ENCODE results near the gene TXNL4A.
"Not testable (repeated sequence)": the region's sequence is repeated elsewhere in the genome, so short reads cannot be mapped to it uniquely, and the experiment has no call there.

The TXNL4A gene

GRCh38 chr18:79988451-79989194, at the start of gene TXNL4A:
TXNL4A (minus strand) TSS chr18:79988563; CDS start chr18:79988392, 171 bp downstream.
- DNase-seq, result peak; percentile 90

- DNase-seq, result no peak
Observed at GRCh38 chr18:80037300-80037699, 48.9 kb upstream of the TXNL4A start.

- DNase-seq, result no peak
Observed at GRCh38 chr18:80035997-80036396, 47.6 kb upstream of the TXNL4A start.

GRCh38 chr18:80034852-80035406, 46.6 kb upstream of the TXNL4A start:
- DNase-seq, result no peak

DNA sequence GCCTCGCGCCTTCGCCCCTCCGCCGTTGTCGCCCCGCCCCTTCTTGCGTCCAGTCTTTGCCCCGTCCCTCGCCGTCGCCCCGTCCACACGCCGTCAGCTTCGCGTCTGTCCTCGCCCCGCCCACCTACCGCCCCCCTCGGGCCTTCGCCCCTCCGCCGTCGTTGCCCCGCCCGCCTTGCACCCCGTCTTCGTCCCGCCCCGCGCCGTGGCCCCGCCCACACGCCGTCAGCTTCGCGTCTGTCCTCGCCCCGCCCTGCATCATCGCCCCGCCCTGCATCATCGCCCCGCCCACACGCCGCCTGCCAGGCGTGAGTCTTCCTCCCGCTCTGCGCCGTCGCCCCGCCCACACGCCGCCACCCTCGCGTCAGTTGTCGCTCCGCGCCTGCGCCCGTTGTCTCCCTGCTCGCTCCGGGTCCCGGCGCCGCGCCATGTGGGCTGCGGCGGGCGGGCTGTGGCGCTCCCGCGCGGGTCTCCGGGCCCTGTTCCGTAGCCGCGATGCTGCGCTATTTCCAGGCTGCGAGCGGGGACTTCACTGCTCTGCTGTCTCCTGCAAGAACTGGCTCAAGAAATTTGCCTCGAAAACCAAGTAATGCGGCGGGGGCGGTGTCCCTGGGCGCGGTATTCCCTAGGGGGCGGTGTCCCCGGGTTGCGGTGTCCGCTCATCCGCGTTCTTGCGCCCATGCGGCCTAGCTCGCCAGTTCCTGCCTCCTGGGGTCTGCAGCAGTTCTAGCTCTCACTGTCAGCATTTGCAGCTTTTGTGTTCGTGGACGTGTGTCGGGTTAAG, 45.9 kb upstream of the TXNL4A start, which contains the start of gene RBFA:
TSS of gene RBFA (plus strand) at position 367 of the 784 bp plus-strand sequence. CDS start at position 429, 62 bp downstream.
- peak; percentile 100 for DNase-seq

DNA sequence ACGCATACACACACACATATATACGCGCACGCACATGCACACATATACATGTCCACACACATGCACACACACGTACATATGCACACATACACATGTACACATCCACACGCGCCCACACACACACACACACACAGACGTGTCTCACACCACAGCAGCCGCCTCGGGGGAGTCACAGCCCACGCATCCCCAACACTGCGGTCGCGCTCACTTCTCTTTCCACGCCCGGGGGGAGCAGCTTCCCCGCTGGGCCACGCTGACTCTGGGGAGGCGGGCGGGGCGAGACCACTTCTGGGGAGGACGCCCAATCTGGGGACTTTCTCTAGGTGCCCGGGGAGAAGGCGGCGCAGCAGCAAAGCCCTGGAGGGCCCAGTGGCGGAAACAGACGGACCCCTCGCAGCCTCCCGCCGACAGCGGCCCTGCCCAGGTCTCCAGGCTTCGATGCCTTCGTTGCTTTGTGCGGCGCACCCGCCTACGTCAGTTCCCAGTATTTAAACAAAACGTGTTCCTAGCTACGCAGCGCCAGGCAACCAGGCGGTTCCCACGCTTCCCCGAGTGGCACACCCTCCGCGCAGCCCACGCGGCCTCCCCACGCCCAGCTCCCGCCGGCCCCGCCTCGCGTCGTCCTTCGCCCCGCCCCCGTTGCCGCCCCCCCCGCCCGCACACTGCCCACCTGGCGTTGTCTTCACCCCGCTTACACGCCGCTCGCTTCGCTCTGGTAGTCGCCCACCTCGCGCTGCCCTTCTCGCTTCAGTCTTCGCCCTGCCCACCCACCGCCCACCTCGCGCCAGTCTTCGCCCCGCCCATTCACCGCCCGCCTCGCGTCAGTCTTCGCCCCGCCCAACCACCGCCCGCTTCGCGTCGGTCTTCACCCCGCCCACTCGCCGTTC, 45.1 kb upstream of the TXNL4A start:
- peak; percentile 85 for DNase-seq

- no peak for DNase-seq
Observed at GRCh38 chr18:80029690-80030089, 41.3 kb upstream of the TXNL4A start.

DNA sequence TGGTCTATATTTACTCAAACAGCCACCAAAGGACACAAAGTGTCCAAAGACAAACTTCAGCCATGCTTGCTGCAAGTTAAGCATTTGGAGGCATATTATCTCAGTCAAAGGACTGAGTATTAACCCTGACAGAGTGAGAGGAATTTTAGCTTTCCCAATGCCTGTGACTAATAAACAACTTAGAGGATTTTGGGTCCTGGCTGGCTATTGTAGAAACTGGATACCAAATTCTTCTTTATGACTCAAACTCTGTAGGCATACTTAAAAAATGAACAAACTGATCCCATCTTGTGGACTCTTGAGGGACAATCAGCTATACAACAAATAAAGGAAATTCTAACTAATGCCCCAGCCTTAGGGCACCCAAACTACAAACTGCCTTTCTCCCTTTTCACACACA, 39.4 kb upstream of the TXNL4A start:
- not testable (repeated sequence) for DNase-seq

DNA sequence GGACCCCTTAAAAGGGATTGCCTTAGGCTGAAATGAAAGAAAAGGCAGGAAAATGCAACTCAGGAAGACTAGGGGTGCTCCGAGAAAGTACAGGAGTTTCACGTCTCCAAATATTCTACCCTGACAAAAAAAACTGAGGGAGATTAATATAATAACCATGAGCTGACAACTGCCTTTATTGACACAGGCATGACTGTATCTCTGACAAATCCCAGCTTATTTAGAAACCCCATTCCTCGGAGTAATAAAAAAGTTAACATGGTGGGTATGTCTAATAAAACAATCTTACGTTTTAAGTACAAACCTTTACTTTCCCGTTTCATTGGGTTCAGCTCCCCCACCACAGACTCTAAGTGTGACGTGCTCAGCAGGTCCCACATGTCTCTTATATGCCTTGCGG, 38.0 kb upstream of the TXNL4A start:
- no peak for DNase-seq

- peak; percentile 50 for DNase-seq
Observed at GRCh38 chr18:80023173-80023572, 34.8 kb upstream of the TXNL4A start.

- DNase-seq, result no peak
Observed at GRCh38 chr18:80022613-80023012, 34.2 kb upstream of the TXNL4A start.

DNA sequence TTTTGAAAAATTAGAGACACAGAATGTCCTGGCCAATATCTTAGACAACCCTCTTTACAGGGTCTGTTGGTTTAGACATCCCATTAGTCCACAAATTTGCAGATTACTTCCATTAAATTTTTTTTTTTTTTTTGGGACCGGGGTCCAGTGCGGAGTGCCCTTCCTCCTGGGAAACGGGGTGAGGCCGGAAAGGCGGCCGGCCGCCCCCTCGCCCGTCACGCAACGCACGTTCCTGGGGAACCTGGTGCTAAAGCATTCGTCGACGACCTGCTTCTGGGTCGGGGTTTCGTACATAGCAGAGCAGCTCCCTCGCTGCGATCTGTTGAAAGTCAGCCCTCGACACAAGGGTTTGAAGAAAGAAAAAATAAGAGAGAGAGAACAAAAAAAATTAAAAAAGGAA, 24.4 kb upstream of the TXNL4A start:
- no peak for DNase-seq

- not testable (repeated sequence) for DNase-seq
Observed at GRCh38 chr18:80011496-80012137, 23.3 kb upstream of the TXNL4A start.

DNA sequence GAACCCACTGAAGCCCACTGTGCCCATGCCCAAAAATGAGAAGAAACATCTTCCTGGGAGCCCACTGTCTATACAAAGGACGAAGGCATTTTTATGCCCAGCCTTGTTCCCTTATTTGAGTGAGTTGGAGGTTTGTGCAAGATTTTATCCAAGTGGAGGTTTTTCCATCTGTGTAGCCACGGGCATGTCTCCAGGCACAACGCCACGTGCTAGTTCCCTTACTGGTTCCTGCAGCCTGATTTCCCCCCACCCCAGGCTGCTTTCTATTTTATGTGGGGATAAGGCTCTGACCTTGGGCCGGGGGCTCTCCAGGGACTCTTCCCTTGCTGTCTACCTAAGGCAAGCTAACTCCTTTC, 22.2 kb upstream of the TXNL4A start:
- DNase-seq, result no peak

GRCh38 chr18:80009661-80010550, 21.5 kb upstream of the TXNL4A start:
- no peak for DNase-seq

- DNase-seq, result no peak
Observed at GRCh38 chr18:80006724-80007123, 18.4 kb upstream of the TXNL4A start.

DNA sequence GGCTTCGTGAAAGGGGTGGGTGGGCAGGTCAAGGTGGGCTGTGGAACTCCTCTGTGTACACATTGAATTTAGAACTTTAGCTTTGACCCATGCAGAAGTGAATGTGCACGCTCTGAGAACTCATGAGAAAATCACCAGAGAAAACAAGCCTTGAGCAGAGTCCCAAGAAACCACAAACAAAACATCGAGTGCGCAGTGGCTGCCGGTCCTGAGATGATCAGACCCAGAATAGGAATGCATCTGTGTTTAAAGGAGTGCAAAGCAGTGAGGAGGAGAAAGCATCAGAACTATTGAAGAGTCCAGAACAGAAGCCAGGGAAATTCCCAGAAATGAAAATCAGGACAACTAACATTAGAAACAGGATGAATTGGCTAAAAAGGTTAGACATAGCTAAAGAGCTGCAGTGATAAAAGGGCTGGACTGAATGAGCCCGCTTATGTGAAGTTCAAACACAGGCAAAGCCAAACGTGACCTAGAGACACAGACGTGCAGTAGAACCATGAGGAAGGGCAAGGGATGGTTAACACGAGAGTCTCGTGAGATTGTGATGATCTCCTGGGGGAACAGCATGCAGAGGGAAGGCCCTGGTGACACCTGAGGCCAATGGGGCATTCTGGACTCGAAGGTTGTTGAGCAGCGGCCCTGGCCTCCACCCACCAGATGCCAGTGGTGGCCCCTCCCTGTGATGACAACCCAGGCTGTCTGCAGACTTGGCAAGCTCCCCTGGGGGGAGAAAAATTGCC, 16.4 kb upstream of the TXNL4A start:
- DNase-seq, result no peak

DNA sequence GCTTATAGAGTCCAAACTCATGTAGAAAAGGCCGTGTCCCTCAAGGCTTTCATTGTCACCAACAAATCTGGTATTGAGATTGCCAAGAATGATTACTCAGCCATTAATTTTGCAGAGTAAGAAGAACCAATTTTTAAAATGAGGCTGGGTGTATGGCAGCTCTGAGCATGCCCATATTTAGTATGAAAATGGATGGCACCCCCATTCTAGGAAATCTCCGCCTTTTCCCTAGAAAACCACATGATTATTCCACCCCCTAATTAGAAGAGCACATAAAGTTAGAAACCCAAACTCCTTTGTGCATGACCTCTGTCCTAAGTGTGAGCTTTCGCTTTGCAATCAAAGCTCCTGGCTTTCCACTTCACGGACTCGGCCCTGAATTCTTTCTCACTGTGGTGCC, 14.1 kb upstream of the TXNL4A start:
- no peak for DNase-seq

- no peak for DNase-seq
Observed at GRCh38 chr18:80000877-80001276, 12.5 kb upstream of the TXNL4A start.

GRCh38 chr18:79999701-80000100, 11.3 kb upstream of the TXNL4A start:
- not testable (repeated sequence) for DNase-seq

DNA sequence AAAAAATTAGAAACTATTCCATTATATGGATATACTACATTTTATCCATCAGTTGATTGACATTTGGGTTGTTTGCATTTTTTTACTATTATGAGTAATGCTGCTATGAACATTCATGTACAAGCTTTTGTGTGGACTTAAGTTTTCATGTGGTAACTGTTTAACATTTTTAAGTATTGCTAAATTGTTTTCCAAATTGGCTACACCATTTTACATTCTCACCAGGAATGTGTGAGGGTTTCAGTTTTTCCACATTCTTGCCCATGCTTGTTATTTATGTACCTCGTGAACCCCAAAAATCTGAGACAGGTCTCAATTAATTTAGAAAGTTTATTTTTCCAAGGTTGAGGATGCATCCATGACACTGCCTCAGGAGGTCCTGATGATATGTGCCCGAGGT, 3.1 kb upstream of the TXNL4A start:
- DNase-seq, result no peak

Measured in activated CD4-positive, alpha-beta T cell treated with anti-CD3 and anti-CD28 coated beads for 48 hours (primary cell).